Measurements from ENCODE around the gene ELF4. TPM values are rescaled to one million over a fixed set of nuclear protein-coding genes. Genes with fewer than 3 reads are reported as not detected.

ELF4 gene
- total and polyA plus RNA-seq, 2 experiments from 2014 or later, result 13.6 to 21.1 TPM

GRCh38 chrX:130072345-130072740 is 38.0 kb downstream of the ELF4 start:
- H2AFZ ChIP-seq, result no peak overlapping the region
- H3K79me2 ChIP-seq, result no peaks in the 10 kb centered on the region
- TF ChIP-seq EZH2phosphoT487 (IDR thresholded peaks at IDR 0.05; ENCODE audit: low read depth, severe bottlenecking, unreplicated experiment), result no peak
- TF ChIP-seq EZH2 (IDR thresholded peaks at IDR 0.05; ENCODE audit: borderline replicate concordance), result no peak
- no peak for TF ChIP-seq CTCF (IDR thresholded peaks at IDR 0.05; ENCODE audit: poor library complexity)
- no peaks in the 10 kb centered on the region for H3K9me3 ChIP-seq (ENCODE audit: low read depth)
- no peaks in the 10 kb centered on the region for H3K9me2 ChIP-seq (replicated peaks; ENCODE audit: insufficient read depth)
- no peak overlapping the region for H3K4me3 ChIP-seq
- peaks cover 5% of the 10 kb centered on the region for H3K4me1 ChIP-seq (ENCODE audit: insufficient read depth)
- DNase-seq (ENCODE audit: low spot score), result no peak
- H3K4me2 ChIP-seq, result peak overlapping the region; percentile 21
- WGBS (ENCODE audit: low lambda C conversion rate, missing lambda C conversion rate), result 85% methylated on average over 9 of the region's 10 CpGs
- H4K20me1 ChIP-seq (ENCODE audit: insufficient read depth, poor library complexity, severe bottlenecking), result no peaks in the 10 kb centered on the region
- peak overlapping the region; percentile 71 for H3K27ac ChIP-seq
- H3K36me3 ChIP-seq (replicated peaks; ENCODE audit: insufficient read depth, low read depth), result no peaks in the 10 kb centered on the region
- no peaks in the 10 kb centered on the region for H3K27me3 ChIP-seq

- Histone ChIP-seq H3K4me3 (no peak overlapping the region), H3K27me3 (no peaks in the 10 kb centered on the region), H3K9me3 (ENCODE audit: low read depth) (no peaks in the 10 kb centered on the region), H3K27ac (peak overlapping the region; percentile 71), H4K20me1 (ENCODE audit: insufficient read depth, poor library complexity, severe bottlenecking) (no peaks in the 10 kb centered on the region), H3K4me1 (ENCODE audit: insufficient read depth) (peaks cover 5% of the 10 kb centered on the region), H3K36me3 (replicated peaks; ENCODE audit: insufficient read depth, low read depth) (no peaks in the 10 kb centered on the region), H3K79me2 (no peaks in the 10 kb centered on the region), H3K4me2 (peak overlapping the region; percentile 36), H3K9me2 (replicated peaks; ENCODE audit: insufficient read depth) (no peaks in the 10 kb centered on the region), H2AFZ (no peak overlapping the region)
- WGBS (ENCODE audit: low lambda C conversion rate, missing lambda C conversion rate), result 57% methylated on average over 18 of the region's 18 CpGs
- TF ChIP-seq CTCF (IDR thresholded peaks at IDR 0.05; ENCODE audit: poor library complexity) (no peak), EZH2phosphoT487 (IDR thresholded peaks at IDR 0.05; ENCODE audit: low read depth, severe bottlenecking, unreplicated experiment) (no peak), EZH2 (IDR thresholded peaks at IDR 0.05; ENCODE audit: borderline replicate concordance) (no peak)
- DNase-seq (ENCODE audit: low spot score), result peak; percentile 75
Measured at GRCh38 chrX:130071611-130072344, 38.5 kb downstream of the ELF4 start.

- Histone ChIP-seq H4K20me1 (ENCODE audit: insufficient read depth, poor library complexity, severe bottlenecking) (no peaks in the 10 kb centered on the region), H3K4me1 (ENCODE audit: insufficient read depth) (peaks cover 5% of the 10 kb centered on the region), H3K27me3 (no peaks in the 10 kb centered on the region), H3K79me2 (no peaks in the 10 kb centered on the region), H3K9me3 (ENCODE audit: low read depth) (no peaks in the 10 kb centered on the region), H3K4me3 (no peak overlapping the region), H3K4me2 (no peak overlapping the region), H2AFZ (no peak overlapping the region), H3K9me2 (replicated peaks; ENCODE audit: insufficient read depth) (no peaks in the 10 kb centered on the region), H3K27ac (no peak overlapping the region), H3K36me3 (replicated peaks; ENCODE audit: insufficient read depth, low read depth) (no peaks in the 10 kb centered on the region)
- 84% methylated on average over 15 of the region's 15 CpGs for WGBS (ENCODE audit: low lambda C conversion rate, missing lambda C conversion rate)
- DNase-seq (ENCODE audit: low spot score), result no peak
- TF ChIP-seq EZH2 (IDR thresholded peaks at IDR 0.05; ENCODE audit: borderline replicate concordance) (no peak), CTCF (IDR thresholded peaks at IDR 0.05; ENCODE audit: poor library complexity) (no peak), EZH2phosphoT487 (IDR thresholded peaks at IDR 0.05; ENCODE audit: low read depth, severe bottlenecking, unreplicated experiment) (no peak)
Measured at GRCh38 chrX:130066975-130067615, 43.2 kb downstream of the ELF4 start.

All from hepatocyte (in vitro differentiated cells).